GM19193 (cell line): ENCODE data around the gene C2CD5.

Experiments
- POLR2A ChIP-seq: IDR thresholded peaks from 4 replicates; pipeline ENCODE4 v1.6.1; 2011; ENCODE audit not compliant: insufficient read depth, insufficient read length; ENCODE audit errors: extremely low read depth

Gene C2CD5, protein sequence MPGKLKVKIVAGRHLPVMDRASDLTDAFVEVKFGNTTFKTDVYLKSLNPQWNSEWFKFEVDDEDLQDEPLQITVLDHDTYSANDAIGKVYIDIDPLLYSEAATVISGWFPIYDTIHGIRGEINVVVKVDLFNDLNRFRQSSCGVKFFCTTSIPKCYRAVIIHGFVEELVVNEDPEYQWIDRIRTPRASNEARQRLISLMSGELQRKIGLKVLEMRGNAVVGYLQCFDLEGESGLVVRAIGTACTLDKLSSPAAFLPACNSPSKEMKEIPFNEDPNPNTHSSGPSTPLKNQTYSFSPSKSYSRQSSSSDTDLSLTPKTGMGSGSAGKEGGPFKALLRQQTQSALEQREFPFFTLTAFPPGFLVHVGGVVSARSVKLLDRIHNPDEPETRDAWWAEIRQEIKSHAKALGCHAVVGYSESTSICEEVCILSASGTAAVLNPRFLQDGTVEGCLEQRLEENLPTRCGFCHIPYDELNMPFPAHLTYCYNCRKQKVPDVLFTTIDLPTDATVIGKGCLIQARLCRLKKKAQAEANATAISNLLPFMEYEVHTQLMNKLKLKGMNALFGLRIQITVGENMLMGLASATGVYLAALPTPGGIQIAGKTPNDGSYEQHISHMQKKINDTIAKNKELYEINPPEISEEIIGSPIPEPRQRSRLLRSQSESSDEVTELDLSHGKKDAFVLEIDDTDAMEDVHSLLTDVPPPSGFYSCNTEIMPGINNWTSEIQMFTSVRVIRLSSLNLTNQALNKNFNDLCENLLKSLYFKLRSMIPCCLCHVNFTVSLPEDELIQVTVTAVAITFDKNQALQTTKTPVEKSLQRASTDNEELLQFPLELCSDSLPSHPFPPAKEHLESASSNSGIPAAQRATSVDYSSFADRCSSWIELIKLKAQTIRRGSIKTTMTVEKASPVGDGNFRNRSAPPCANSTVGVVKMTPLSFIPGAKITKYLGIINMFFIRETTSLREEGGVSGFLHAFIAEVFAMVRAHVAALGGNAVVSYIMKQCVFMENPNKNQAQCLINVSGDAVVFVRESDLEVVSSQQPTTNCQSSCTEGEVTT

DNA sequence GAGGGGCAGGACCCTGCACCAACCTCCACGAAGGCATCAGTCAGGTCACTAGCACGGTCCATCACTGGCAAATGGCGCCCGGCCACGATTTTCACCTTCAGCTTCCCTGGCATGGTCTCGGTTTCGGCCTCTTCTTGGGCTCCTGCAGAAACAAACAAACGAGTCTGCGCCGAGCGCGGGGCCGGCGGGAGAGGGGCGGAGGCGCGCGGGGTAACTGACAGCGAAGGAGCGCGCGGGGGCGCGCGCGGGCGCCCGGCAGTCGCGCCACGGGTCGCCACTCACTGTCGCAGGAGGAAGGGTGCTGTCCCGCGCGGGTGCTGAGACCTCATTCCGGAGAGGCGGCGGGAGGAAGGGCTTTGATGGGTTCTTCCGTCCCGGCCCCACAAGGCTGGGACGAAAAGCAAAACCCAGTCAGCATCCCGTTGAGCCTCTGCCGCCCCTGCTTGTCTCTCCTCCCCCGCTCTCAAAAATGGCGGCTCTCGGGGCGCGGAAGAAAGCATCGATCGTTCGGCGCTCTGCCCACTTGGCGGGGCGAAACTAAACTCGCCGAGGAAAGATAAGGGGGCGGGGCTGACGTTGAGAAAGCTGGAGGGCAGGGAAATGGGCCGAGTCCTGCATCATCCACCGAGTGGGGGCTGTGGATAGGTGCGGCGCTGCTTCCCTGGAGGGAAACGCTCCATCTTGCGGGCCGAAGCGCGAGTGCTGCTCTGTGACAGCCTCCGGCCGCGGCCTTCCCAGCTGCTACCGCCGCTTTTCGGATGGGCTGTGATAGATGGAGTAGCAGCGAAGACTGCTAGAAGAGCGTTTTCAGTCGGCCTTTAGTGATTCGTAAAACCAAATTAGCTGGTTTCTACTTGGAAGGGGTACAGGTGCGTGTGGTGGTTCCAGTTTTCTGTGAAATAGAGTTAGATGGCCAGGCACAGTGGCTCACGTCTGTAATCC is at the start of gene C2CD5:
Gene C2CD5 (minus strand): TSS at position 505 of the 942 bp plus-strand sequence. CDS start 392 bp downstream, at position 113.
- TF ChIP-seq POLR2A: peak; percentile 93

- no peak for TF ChIP-seq POLR2A
These were observed 49.5 kb upstream of the C2CD5 start for GRCh38 chr12:22593864-22594263.

DNA sequence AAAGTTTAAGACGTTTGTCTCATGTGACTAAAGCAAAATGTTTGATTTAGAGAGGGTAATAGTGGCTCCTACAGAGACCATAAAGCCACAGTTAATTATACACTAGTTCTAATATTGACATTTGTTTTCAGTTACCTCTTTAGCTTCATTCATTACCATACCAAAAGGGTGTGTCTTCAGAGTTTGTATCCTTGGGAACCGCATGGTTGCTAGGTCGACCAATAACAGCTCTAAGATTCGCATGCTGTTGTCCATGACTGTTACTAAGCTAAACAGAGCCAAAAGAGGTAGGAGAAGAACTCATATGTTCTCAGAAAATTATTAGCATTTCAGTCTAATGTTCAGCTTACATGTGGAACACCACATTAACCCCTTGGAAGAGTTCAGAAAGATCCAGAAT is 44.5 kb upstream of the C2CD5 start:
- no peak for TF ChIP-seq POLR2A

DNA sequence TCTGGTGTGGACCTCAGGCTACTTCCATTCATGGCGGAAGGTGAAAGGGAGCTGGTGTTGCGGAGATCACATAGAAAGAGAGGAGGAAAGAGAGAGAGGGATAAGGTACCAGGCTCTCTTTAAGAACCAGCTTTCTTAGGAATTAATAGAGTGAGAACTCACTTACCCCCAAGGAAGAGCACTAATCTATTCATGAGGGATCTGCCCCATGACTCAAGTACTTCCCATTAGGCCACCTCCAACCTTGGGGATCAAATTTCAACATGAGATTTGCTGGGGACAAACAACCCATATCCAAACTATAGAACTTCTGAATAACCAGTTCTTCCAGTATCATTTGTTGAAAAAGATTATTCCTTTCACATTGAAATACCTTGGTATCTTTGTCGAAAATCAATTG is 34.0 kb upstream of the C2CD5 start:
- TF ChIP-seq POLR2A: no peak

- no peak for TF ChIP-seq POLR2A
These were observed 33.3 kb upstream of the C2CD5 start for GRCh38 chr12:22577667-22578066.

- no peak for TF ChIP-seq POLR2A
These were observed 32.1 kb upstream of the C2CD5 start for GRCh38 chr12:22576473-22576872.

DNA sequence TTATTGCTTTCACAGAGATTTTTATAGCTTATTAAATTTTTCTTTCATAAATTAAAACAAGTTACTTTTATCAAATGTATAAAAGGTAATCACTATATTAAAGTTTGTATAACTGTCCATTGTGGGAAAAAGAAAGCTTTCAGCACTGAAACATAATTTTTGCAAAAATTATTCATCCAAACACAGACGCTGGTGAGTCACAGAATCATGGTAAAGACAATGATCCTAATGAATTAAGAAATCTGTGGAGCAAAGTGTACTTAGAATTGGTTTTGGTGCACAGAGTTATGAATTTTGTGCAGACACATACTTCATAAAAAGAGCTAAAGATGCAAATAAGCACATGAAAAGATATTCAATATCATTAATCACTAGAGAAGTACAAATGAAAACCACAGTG is 31.7 kb upstream of the C2CD5 start:
- no peak for TF ChIP-seq POLR2A

- no peak for TF ChIP-seq POLR2A
These were observed 30.6 kb upstream of the C2CD5 start for GRCh38 chr12:22574921-22575320.

DNA sequence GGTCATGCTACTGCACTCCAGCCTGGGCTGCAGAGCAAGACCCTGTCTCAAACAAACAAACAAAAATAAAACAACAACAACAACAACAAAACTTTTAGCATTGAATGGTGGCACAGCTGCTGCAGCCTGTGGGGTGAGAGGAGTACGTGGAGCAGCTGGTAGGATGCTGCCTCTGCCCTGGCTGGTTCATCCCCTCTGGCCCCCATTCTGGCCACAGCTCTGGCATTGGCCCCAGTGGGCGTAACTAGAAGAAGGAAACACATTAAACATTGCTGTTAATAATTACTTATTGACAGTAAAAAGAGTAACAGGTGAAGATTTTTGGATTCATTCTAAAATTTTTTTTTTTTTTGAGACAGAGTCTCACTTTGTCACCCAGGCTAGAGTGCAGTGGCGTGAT is 28.8 kb upstream of the C2CD5 start:
- no peak for TF ChIP-seq POLR2A

- no peak for TF ChIP-seq POLR2A
These were observed 24.9 kb upstream of the C2CD5 start for GRCh38 chr12:22569253-22569652.

DNA sequence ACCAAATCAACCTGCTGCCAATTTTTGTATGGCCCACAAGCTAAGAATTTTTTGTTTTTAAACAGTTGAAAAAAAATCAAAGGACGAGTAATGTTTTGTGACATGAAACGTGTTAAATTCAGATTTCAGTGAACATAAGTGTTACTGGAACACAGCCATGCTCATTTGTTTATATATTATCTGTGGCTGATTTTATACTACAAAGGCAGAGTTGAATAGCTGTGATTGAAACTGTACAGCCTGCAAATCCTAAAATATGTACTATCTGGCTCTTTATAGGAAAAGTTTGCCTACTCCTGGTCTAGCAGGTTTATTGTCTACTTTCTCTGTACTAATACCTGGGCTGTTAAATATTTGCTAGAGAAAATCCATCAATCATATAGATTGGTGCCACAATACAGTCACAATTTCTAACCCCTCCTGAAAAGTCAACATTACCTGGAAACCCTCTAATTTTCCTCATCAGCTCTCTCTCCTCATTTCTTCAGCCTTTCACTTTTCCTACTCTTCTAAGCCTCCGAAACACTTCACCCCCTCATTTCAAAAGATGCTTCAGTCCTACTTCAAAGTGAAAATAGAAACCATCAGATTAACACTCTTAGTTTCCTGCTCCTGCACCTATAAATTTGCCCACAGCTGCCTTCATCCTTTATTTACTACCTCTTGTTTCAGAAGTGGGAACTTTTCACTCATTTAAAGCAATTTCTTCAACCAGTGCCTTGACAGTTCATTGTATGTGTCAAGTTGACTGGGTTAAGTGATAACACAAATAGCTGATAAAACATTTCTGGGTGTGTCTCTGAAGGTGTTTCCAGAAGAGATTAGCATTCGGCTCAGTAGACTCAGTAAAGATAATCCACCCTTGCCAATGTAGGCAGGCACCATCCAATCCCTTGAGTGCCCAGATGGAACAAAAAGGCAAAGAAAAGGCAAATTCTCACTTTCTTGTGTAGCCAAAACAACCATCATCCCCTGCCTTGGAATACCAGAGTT is 18.0 kb upstream of the C2CD5 start:
- no peak for TF ChIP-seq POLR2A

DNA sequence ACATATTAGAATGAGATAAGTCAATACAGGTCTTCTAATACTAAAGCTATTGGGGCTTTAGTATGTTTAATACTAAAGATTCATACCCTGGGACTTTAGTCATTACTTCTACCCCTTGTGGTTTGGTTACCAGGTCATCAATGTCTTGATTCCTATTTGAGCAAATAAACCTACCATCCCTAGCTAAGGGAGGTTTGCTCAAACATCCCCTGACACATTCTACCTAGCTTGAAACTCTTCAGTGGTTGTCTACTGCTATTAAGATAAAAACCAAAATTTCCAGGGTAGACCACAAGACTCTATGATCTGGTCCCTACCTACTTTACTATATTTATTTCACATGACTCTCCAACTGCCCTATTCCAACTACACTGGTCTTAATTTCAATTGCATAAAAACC is 7.3 kb upstream of the C2CD5 start:
- TF ChIP-seq POLR2A: no peak

DNA sequence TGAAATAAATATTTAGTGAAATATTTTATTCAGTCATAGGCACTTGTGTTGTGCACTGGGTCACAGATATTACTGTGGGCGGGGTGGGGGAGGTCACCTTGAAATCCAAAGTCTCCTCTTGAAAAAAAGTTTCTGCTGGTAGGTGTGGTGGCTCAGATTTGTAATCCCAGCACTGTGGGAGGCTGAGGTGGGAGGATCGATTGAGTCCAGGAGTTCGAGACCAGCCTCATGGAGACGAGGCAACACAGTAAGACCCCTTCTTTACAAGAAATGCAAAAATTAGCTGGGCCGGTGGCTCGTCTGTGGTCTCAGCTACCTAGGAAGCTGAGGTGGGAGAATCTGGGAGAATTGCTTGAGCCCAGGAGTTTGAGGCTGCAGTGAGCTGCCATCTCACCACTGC is 913 bp upstream of the C2CD5 start:
- TF ChIP-seq POLR2A: no peak
